Left ventricle myocardium superior (tissue), 1 donor: ENCODE measurements around the gene HMGB1. TPM values are rescaled to one million over a fixed set of nuclear protein-coding genes. Genes with fewer than 3 reads are reported as not detected.

ENCODE experiments used
- ATAC-seq: fragments of 200-7000 bp; cut with Tn5 transposase; one replicate; pipeline ENCODE4 v1.9.1; 2020; ENCODE audit warnings: mild to moderate bottlenecking, moderate library complexity
- DNase-seq: peaks from one replicate; pipeline ENCODE4 v3.0.0-alpha.2; 2020
- intact Hi-C: fragments of 100-400 bp; cut with micrococcal nuclease; formaldehyde crosslinking; loops from one replicate; pipeline ENCODE4 v1.11.0; 2022
- total RNA-seq: library from RNA; stranded (reverse); fragmentation: NEBNext Ultra II Directional; extraction: Animal tissue kit (Norgen Biotek cat#: 25700); gene quantifications from one replicate; pipeline ENCODE4 v1.2.1, GENCODE V29; 2021
- donor health status: DM: no; HTN: yes; CAD: no; lungs with severe emphysema.

Gene HMGB1
- total RNA-seq, 1 donor from 2014 or later, result 180 TPM

DNA sequence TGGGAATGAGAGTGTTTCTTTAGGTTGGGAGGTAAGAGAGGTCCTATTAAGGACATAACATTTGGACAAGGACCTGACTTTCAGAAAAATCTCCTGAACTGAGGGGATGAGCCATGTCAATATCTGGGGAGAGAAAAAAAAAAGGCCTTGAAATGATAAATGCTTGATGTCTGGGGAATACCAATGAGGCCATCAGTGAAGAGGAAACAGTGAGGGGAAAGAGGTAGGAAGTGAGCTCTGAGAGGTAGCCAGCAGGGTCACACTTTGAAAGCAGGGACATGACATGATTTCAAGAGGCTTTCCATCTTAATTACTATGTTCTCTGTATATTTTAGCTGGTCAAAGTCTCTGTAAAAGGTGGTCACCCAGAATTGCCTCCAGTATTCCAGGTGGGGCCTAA lies 53.4 kb downstream of the HMGB1 start:
- DNase-seq (no peak), ATAC-seq (no peak)
- intact Hi-C loops, result no loop called here

DNA sequence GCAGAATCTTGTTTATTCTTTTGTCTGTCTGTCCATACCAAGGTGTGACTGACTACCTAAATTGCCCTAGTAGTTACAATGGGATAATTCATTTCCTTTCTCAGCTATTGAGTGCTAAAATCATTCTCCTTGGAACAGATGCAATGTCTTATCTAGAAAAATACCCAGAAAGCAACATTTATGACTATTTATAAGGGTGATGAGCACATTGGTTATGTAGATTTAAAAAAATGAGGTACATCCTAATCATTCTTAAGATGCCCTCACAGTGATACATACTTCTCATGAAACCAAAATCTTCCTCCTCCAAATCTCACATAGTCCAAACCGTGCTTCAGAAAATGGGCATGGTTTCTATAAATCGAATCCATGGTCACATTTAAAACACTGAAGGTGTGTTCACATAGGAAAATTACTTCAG lies 55.0 kb downstream of the HMGB1 start:
- intact Hi-C loops, result no loop called here
- ATAC-seq (no peak), DNase-seq (no peak)

- ATAC-seq (peak; percentile 61), DNase-seq (no peak)
- intact Hi-C loops, result loop anchor here (5.0 to 10.0 kb wide), 2 partner anchors 55 to 207 kb away; partner anchors contain the start of genes HMGB1 and USPL1
Measured at GRCh38 chr13:30409886-30410704, 55.6 kb downstream of the HMGB1 start.

- intact Hi-C loops, result loop anchor here (5.0 to 10.0 kb wide), 2 partner anchors 56 to 209 kb away; partner anchors contain the start of genes HMGB1 and USPL1
- DNase-seq, result peak; percentile 97
- ATAC-seq, result peak; percentile 95
Measured at GRCh38 chr13:30408319-30409101, 57.2 kb downstream of the HMGB1 start.

GRCh38 chr13:30406779-30407416 lies 58.8 kb downstream of the HMGB1 start:
- no peak for DNase-seq
- intact Hi-C loops, result loop anchor here (5.0 to 10.0 kb wide), 2 partner anchors 58 to 210 kb away; partner anchors contain the start of genes HMGB1 and USPL1
- ATAC-seq, result no peak

Other genes starting within 250 kb of the HMGB1 start
- 36.6 TPM for gene KATNAL1, start 158.4 kb downstream of the HMGB1 start, total RNA-seq
- gene UBE2L5, start 43.4 kb downstream of the HMGB1 start, total RNA-seq, result not detected
- 10.5 TPM for gene USPL1, start 152.0 kb upstream of the HMGB1 start, total RNA-seq